Measurements from ENCODE around the gene CMIP.

- TF ChIP-seq CTCF (conservative IDR thresholded peaks at IDR 0.05; ENCODE audit: low read depth, low read length) = no peak
- TF ChIP-seq EZH2phosphoT487 (IDR thresholded peaks at IDR 0.05; ENCODE audit: borderline replicate concordance, low read length) = no peak
- no peak for TF ChIP-seq EZH2 (IDR thresholded peaks at IDR 0.05; ENCODE audit: low read length, unreplicated experiment)
Measured at GRCh38 chr16:81587626-81588160, 143.1 kb downstream of the CMIP start.
